Measurements from ENCODE around the gene SPATA13.
"Not testable (repeated sequence)": the region's sequence is repeated elsewhere in the genome, so short reads cannot be mapped to it uniquely, and the experiment has no call there.

- TF ChIP-seq CTCF, POLR2A (IDR thresholded peaks at IDR 0.05): not testable (repeated sequence)
Measured at GRCh38 chr13:24319641-24320040, 159.1 kb downstream of the SPATA13 start.
